GDM1 (cell line): ENCODE results near the gene C11orf97.
"Not testable (repeated sequence)": the region's sequence is repeated elsewhere in the genome, so short reads cannot be mapped to it uniquely, and the experiment has no call there.

ENCODE experiments used
- DNase-seq: peaks from one replicate; lab custom pipeline; 2025; lab: John Stamatoyannopoulos, UW

The C11orf97 gene

GRCh38 chr11:94557992-94558391 is 45.7 kb downstream of the C11orf97 start:
- no peak for DNase-seq

GRCh38 chr11:94558468-94558867 is 46.2 kb downstream of the C11orf97 start:
- DNase-seq = peak; percentile 17

DNA sequence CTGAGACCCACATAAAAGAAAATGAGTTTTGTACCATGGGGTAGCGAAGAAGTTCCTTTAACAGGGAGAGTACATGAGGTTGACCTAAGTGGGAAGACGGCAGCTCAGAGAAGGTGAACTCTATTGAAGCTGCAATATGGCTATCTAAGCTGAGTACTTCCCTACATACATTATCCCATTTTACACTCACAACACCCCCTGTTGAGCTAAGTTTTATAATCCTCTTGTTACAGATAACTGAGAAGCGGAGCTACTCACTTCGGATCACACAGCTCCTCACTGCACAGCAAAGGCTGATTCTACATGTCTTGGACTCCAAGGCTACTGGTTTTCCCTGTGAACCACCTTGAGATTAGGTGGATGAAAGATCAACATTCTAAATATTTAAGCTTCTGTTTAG is 46.7 kb downstream of the C11orf97 start:
- DNase-seq = no peak

GRCh38 chr11:94559361-94559760 is 47.1 kb downstream of the C11orf97 start:
- DNase-seq = no peak

DNA sequence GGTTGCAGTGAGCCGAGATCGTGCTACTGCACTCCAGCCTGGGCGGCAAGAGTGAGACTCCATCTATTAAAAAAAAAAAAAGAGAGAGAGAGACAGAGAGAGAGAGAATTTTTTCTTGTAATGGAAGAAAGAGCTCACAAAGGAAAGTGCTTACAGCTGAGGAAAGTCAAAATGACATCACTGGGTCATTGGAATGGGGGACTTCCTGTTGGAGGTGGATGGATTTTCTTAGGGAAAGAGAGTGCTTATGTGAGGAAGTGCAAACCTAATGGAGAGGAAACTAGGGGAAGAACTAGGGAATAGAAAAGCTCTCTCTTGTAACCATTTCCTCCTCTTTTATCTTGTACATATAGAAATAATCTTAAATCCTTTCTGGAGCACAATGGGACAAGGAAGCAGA is 48.6 kb downstream of the C11orf97 start:
- no peak for DNase-seq

GRCh38 chr11:94563176-94563847 is 51.1 kb downstream of the C11orf97 start:
- DNase-seq = no peak

DNA sequence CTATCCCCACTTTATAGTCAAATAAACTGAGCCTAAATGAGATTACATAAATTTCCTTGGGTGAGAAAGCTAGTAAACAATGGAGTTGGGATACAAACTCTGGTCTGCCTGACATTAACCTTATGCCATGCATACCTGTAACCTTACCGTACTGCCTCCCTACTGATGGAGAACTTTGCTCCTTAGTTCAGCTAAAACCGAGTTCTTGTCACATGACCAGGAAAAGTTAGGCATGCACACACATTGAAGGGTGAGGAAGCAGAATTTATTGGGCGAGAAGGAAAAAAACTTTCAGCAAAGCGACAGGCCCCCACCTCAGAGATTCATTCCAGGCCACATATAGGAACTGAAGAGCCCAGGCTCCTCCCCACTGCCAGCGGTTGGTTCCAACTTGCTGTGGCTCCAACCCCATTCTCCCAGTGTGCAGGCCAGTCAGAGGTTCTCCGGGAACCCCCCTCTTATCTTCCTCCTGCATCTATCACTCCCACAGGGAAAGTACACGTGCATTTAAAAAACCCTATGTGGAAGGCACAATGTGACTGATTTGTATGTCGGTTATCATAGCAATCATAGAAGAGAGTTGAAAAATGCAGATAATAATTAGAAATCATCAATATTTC is 51.7 kb downstream of the C11orf97 start:
- DNase-seq = no peak

DNA sequence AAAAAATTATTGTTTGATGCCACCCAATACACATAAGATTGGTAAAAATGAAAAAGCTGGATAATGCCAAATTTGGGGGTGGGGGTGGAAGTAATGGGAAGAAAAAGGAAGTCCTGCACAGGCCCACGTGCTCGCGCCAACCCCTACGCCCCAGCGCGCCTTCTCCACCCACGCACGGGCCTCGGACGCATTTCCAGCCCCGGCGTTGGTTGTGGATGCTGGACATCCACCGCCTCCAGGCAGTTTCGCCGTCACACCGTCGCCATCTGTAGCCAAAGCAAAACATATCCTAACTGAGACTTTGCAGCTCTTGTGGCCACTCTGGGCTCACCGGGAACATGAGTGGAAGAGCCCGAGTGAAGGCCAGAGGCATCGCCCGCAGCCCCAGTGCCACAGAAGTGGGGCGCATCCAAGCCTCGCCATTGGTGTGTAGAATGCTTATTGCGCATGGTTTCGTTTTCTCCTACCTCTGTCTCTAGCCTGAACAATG is 55.0 kb downstream of the C11orf97 start, which contains the start of gene PIWIL4:
Gene PIWIL4, plus strand, starts transcription at position 188 of the 490 bp plus-strand sequence. Its CDS starts 151 bp downstream, at position 339.
- DNase-seq = no peak

GRCh38 chr11:94568200-94568599 is 55.9 kb downstream of the C11orf97 start:
- no peak for DNase-seq

DNA sequence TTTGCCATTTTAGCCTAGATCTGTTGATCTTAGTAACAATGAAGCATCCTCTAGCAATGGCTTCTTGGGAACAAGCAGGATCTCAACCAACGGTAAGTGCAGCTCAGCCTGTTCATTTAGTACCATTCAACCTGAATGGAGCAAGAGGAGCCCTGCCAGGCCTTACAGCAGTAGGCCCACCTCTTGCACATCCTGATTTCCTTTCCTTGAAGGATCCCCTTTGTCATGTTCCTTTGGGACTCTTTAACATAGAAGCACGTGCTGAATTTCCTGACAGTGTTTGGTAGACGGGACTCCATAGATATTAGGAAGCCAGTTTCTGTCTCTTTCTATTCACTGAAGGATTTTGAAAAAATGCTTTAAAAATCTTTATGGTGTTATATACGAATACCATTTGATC is 56.5 kb downstream of the C11orf97 start:
- DNase-seq = no peak

DNA sequence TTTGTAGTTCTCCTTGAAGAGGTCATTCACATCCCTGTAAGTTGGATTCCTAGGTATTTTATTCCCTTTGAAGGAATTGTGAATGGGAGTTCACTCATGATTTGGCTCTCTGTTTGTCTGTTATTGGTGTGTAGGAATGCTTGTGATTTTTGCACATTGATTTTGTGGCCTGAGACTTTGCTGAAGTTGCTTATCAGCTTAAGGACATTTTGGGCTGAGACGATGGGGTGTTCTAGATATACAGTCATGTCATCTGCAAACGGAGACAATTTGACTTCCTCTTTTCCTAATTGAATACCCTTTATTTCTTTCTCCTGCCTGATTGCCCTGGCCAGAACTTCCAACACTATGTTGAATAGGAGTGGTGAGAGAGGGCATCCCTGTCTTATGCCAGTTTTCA is 60.7 kb downstream of the C11orf97 start:
- not testable (repeated sequence) for DNase-seq

DNA sequence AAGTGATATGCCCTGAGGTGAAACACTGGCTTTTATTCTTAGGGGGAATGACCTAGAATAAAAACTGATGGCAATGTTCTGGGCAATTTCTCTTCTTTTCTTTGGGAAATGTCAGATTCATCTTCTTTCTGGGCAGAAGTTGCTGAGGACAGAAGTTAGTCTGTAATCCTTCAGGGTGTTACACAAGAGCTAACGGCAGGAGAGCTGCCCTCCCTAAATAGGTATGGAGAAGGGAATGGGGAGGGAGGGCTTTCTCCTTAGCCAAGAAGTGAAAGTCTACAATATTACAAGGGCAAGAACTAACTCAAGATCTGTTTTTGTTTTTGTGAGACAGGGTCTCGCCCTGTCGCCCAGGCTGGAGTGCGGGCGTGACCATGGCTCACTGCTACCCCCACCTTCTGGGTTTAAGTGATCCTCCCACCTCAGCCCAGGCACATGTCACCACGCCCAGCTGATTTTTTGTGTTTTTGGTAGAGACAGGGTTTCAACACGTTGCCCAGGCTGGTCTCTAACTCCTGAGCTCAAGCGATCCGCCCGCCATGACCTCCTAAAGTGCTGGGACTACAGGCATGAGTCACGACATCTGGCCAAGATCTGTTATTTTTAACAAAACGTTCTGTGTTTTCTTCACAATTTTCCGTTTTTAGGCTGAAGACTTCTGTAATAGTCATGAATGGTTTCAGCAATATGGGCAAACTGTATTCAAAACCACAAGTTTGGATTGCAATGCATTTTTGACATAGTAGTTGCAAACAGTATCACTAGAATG is 62.1 kb downstream of the C11orf97 start:
- no peak for DNase-seq

DNA sequence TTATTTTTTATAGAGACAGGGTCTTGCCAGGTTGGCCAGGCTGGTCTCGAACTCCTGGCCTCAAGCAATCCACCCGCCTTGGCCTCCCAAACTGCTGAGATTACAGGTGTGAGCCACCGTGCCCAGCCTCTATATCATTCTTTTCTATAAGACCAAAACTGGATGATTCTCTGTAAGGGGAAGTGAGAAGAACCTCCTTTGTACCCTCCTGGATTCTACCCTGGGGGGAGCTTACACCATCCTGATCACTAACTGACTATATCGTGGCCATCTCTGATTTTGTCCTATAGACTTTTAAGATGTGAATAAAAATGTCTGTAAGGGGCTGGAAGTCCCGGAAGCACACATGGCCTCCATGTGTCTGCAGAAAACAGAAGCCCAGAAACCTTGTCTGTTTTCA is 64.0 kb downstream of the C11orf97 start:
- DNase-seq = no peak

GRCh38 chr11:94577841-94578240 is 65.6 kb downstream of the C11orf97 start:
- no peak for DNase-seq
